ENCODE data around the gene FAM124A. TPM values are rescaled to one million over a fixed set of nuclear protein-coding genes. Genes with fewer than 3 reads are reported as not detected.
A peak's percentile ranks its signal among the peaks of the same experiment; 100 is the strongest.
"Not testable (repeated sequence)": the region's sequence is repeated elsewhere in the genome, so short reads cannot be mapped to it uniquely, and the experiment has no call there.

Gene FAM124A
- total RNA-seq, 1 donor from 2014 or later, result 3.7 TPM

DNA sequence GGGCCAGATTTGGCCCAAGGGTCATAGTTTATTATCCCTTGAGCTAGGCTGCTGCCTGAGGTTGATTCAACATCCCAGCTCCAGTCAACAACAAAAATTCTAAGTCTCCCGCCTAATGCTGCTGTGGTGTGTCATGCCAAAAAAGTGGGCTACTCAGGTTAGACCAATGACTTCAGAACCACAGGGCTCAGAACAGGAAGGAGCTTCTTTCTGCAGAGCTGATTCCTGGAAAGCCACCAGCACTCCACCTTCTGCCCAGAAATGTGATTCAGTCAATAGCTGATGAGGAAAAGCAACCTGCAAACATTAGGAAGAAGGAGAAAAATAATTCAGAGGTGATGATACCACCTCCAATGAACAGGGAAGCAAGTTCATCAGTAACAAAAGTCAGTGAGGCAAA is 61.2 kb downstream of the FAM124A start:
- peaks cover 8% of the 10 kb centered on the region for H3K4me1 Mint-ChIP-seq

GRCh38 chr13:51284339-51284738 is 62.1 kb downstream of the FAM124A start:
- H3K4me3 Mint-ChIP-seq, result no peak overlapping the region
- no peaks in the 10 kb centered on the region for H3K4me1 Mint-ChIP-seq
- no peaks in the 10 kb centered on the region for H3K36me3 Mint-ChIP-seq (ENCODE audit: low read depth)
- TF ChIP-seq CTCF (conservative IDR thresholded peaks at IDR 0.05), result no peak
- H3K27ac Mint-ChIP-seq (ENCODE audit: unreplicated experiment), result no peak overlapping the region
- no peaks in the 10 kb centered on the region for H3K27me3 Mint-ChIP-seq (ENCODE audit: low read depth)
- DNase-seq (ENCODE audit: low read depth, low spot score), result no peak
- no peaks in the 10 kb centered on the region for H3K9me3 Mint-ChIP-seq

More for the DNA sequence above, 61.2 kb downstream of the FAM124A start:
- no peaks in the 10 kb centered on the region for H3K36me3 Mint-ChIP-seq (ENCODE audit: low read depth)
- no peaks in the 10 kb centered on the region for H3K9me3 Mint-ChIP-seq
- no peak overlapping the region for H3K27ac Mint-ChIP-seq (ENCODE audit: unreplicated experiment)
- no peak overlapping the region for H3K4me3 Mint-ChIP-seq
- DNase-seq (ENCODE audit: low read depth, low spot score), result no peak
- no peak for TF ChIP-seq CTCF (conservative IDR thresholded peaks at IDR 0.05)
- no peaks in the 10 kb centered on the region for H3K27me3 Mint-ChIP-seq (ENCODE audit: low read depth)

- H3K4me1 Mint-ChIP-seq, result no peaks in the 10 kb centered on the region
- no peak overlapping the region for H3K4me3 Mint-ChIP-seq
- H3K36me3 Mint-ChIP-seq (ENCODE audit: low read depth), result no peaks in the 10 kb centered on the region
- no peaks in the 10 kb centered on the region for H3K27me3 Mint-ChIP-seq (ENCODE audit: low read depth)
- DNase-seq (ENCODE audit: low read depth, low spot score), result peak; percentile 80
- no peaks in the 10 kb centered on the region for H3K9me3 Mint-ChIP-seq
- peak; percentile 94 for TF ChIP-seq CTCF (conservative IDR thresholded peaks at IDR 0.05)
- no peak overlapping the region for H3K27ac Mint-ChIP-seq (ENCODE audit: unreplicated experiment)
These were observed 64.2 kb downstream of the FAM124A start for GRCh38 chr13:51286135-51287002.

DNA sequence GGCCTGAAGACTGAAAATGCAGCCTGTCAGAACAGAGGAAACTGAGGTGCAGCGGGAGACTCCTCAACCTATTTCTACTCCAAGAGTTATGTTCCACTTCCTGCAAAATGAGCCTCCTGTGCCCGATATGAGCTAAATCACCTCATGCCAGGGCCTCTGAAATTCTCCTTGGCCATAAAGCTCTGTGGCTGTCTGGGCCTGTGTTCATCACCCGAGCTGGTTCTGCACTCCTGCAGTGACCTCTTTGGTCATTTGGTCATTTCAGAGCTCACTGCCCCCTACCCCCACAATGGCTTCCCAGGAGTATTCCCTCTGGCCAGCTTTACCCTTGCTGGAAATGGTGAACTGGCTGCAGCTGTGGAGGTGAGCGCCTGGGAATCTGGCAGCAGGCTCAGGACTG is 65.6 kb downstream of the FAM124A start:
- Mint-ChIP-seq H3K27ac (ENCODE audit: unreplicated experiment) (no peak overlapping the region), H3K4me1 (no peaks in the 10 kb centered on the region), H3K36me3 (ENCODE audit: low read depth) (no peaks in the 10 kb centered on the region), H3K4me3 (no peak overlapping the region), H3K27me3 (ENCODE audit: low read depth) (no peaks in the 10 kb centered on the region), H3K9me3 (no peaks in the 10 kb centered on the region)
- DNase-seq (ENCODE audit: low read depth, low spot score), result no peak
- no peak for TF ChIP-seq CTCF (conservative IDR thresholded peaks at IDR 0.05)

DNA sequence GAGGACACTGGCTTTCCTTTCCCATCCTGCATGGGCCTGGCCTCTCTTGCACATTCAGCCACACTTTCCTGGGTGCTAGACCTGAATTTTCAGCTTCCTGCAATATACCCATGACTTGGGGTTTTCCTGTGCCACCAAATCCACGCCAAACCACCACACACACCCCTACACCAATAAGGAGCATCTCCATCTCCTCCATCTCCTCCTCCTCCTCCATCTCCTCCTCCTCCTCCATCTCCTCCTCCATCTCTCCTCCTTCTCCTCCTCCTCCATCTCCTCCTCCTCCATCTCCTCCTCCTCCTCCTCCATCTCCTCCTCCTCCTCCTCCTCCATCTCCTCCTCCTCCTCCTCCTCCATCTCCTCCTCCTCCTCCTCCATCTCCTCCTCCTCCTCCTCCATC is 66.1 kb downstream of the FAM124A start:
- H3K9me3 Mint-ChIP-seq; H3K27ac Mint-ChIP-seq (ENCODE audit: unreplicated experiment); H3K4me1 Mint-ChIP-seq; H3K4me3 Mint-ChIP-seq; H3K27me3 Mint-ChIP-seq (ENCODE audit: low read depth); H3K36me3 Mint-ChIP-seq (ENCODE audit: low read depth); DNase-seq (ENCODE audit: low read depth, low spot score): not testable (repeated sequence)

DNA sequence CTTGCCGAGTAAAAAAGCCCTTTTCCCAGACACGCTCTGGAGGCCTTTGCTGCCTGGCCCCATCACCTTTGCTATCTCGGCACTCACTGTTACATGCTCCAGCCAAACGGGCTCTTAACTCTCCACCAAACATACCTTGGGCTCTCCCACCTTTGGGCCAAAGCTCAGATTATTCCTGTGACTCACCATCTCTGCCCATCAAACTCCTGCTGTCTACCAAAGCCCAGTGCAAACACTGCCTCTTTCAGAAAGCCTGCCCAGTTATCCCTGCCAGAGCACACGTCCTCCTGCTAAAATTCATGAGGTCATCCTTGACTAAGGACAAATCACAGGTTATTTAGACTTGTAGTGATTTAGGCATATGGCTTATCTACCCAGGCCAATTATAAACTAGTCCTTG is 69.1 kb downstream of the FAM124A start:
- TF ChIP-seq CTCF (conservative IDR thresholded peaks at IDR 0.05), result no peak
- H3K4me1 Mint-ChIP-seq, result no peaks in the 10 kb centered on the region
- DNase-seq (ENCODE audit: low read depth, low spot score), result no peak
- no peaks in the 10 kb centered on the region for H3K27me3 Mint-ChIP-seq (ENCODE audit: low read depth)
- no peak overlapping the region for H3K27ac Mint-ChIP-seq (ENCODE audit: unreplicated experiment)
- no peaks in the 10 kb centered on the region for H3K9me3 Mint-ChIP-seq
- no peak overlapping the region for H3K4me3 Mint-ChIP-seq
- no peaks in the 10 kb centered on the region for H3K36me3 Mint-ChIP-seq (ENCODE audit: low read depth)
